Esophagus squamous epithelium (tissue), 4 donors: Measurements from ENCODE around the gene BICC1.

Experiments
- POLR2A ChIP-seq, 4 donors: fragments of 450-650 bp; IDR thresholded peaks; one replicate each; pipeline ENCODE4 v1.6.1; 2017; ENCODE audit warnings: antibody characterized with exemption in 4 of 4, mild to moderate bottlenecking in 4 of 4, moderate library complexity in 3 of 4
- TF ChIP-seq, protein P1 (sequence below), 6 experiments: fragments of 450-650 bp in 4 of 6; fragments of 200-600 bp in 2 of 6; sonication (generic) in 2 of 6; IDR thresholded peaks; one replicate each; pipeline ENCODE4 v1.5.1; 2016 to 2019; ENCODE audit warnings: antibody characterized with exemption in 6 of 6, mild to moderate bottlenecking in 4 of 6, moderate library complexity in 4 of 6

DNA sequence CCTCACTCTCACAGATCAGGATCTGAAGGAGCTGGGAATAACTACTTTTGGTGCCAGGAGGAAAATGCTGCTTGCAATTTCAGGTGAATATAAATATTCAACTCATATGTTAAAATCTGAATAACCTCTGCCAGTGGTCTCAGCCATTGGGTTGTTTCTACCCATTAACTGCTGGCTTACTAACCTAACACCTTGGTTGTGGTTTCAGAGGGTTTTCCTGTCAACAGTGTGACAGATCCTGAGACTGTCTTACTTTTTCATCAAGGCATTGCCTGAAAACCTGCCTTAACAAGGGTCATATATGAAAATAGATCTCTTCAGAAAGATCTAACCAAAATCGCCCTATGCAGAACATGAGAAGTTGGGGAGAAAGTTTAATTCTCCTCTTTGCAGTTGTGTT, 307.7 kb downstream of the BICC1 start:
- TF ChIP-seq, protein P1, sequence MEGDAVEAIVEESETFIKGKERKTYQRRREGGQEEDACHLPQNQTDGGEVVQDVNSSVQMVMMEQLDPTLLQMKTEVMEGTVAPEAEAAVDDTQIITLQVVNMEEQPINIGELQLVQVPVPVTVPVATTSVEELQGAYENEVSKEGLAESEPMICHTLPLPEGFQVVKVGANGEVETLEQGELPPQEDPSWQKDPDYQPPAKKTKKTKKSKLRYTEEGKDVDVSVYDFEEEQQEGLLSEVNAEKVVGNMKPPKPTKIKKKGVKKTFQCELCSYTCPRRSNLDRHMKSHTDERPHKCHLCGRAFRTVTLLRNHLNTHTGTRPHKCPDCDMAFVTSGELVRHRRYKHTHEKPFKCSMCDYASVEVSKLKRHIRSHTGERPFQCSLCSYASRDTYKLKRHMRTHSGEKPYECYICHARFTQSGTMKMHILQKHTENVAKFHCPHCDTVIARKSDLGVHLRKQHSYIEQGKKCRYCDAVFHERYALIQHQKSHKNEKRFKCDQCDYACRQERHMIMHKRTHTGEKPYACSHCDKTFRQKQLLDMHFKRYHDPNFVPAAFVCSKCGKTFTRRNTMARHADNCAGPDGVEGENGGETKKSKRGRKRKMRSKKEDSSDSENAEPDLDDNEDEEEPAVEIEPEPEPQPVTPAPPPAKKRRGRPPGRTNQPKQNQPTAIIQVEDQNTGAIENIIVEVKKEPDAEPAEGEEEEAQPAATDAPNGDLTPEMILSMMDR (IDR thresholded peaks at IDR 0.05), result no peak
- no peak for TF ChIP-seq POLR2A (IDR thresholded peaks at IDR 0.05)
